Stimulated activated CD4-positive, alpha-beta T cell treated with anti-CD3 and anti-CD28 coated beads, Interleukin-4, amount 100 ng/mL, for 24 hours (primary cell): ENCODE data around the gene MT4.

Source experiments
- DNase-seq: peaks from one replicate; pipeline ENCODE4 v3.0.0-alpha.2; 2020

Gene MT4

GRCh38 chr16:56564793-56565477 lies at the start of gene MT4:
Gene MT4, plus strand, starts transcription at chr16:56565073. Its CDS starts 56 bp downstream, at chr16:56565129.
- no peak for DNase-seq

- DNase-seq, result no peak
Observed at GRCh38 chr16:56515665-56516064, 49.2 kb upstream of the MT4 start.

- no peak for DNase-seq
Observed at GRCh38 chr16:56517206-56517605, 47.7 kb upstream of the MT4 start.

GRCh38 chr16:56518425-56518824 lies 46.4 kb upstream of the MT4 start:
- no peak for DNase-seq

GRCh38 chr16:56519459-56520250 lies 45.2 kb upstream of the MT4 start, which contains the start of gene BBS2:
Gene BBS2, minus strand, starts transcription at chr16:56520024. Its CDS starts 162 bp downstream, at chr16:56519862.
- DNase-seq, result peak; percentile 92

GRCh38 chr16:56520251-56520577 lies 44.7 kb upstream of the MT4 start:
- no peak for DNase-seq

- DNase-seq, result no peak
Observed at GRCh38 chr16:56525236-56525635, 39.6 kb upstream of the MT4 start.

GRCh38 chr16:56530872-56531271 lies 34.0 kb upstream of the MT4 start:
- DNase-seq, result no peak

- no peak for DNase-seq
Observed at GRCh38 chr16:56532714-56533113, 32.2 kb upstream of the MT4 start.

- DNase-seq, result no peak
Observed at GRCh38 chr16:56534847-56535383, 30.0 kb upstream of the MT4 start.

- DNase-seq, result no peak
Observed at GRCh38 chr16:56538331-56538730, 26.5 kb upstream of the MT4 start.

GRCh38 chr16:56539656-56540055 lies 25.2 kb upstream of the MT4 start:
- DNase-seq, result no peak

- DNase-seq, result no peak
Observed at GRCh38 chr16:56542039-56542438, 22.8 kb upstream of the MT4 start.

GRCh38 chr16:56547120-56547948 lies 17.5 kb upstream of the MT4 start:
- no peak for DNase-seq

GRCh38 chr16:56547949-56548567 lies 16.8 kb upstream of the MT4 start:
- no peak for DNase-seq

GRCh38 chr16:56549161-56549560 lies 15.7 kb upstream of the MT4 start:
- DNase-seq, result no peak

- no peak for DNase-seq
Observed at GRCh38 chr16:56549744-56550385, 15.0 kb upstream of the MT4 start.

GRCh38 chr16:56551796-56552738 lies 12.8 kb upstream of the MT4 start:
- no peak for DNase-seq

- no peak for DNase-seq
Observed at GRCh38 chr16:56554441-56554840, 10.4 kb upstream of the MT4 start.

- DNase-seq, result no peak
Observed at GRCh38 chr16:56558024-56558747, 6.7 kb upstream of the MT4 start.
